Measurements from ENCODE around the gene TMEM106C. TPM values are rescaled to one million over a fixed set of nuclear protein-coding genes. Genes with fewer than 3 reads are reported as not detected.

The TMEM106C gene
- total and polyA plus RNA-seq, 2 of the 4 experiments (the other 2 are of a cell fraction), result 72.1 to 74.6 TPM

GRCh38 chr12:47988073-47989022, 25.0 kb downstream of the TMEM106C start (continued):
- TF ChIP-seq, protein P1, sequence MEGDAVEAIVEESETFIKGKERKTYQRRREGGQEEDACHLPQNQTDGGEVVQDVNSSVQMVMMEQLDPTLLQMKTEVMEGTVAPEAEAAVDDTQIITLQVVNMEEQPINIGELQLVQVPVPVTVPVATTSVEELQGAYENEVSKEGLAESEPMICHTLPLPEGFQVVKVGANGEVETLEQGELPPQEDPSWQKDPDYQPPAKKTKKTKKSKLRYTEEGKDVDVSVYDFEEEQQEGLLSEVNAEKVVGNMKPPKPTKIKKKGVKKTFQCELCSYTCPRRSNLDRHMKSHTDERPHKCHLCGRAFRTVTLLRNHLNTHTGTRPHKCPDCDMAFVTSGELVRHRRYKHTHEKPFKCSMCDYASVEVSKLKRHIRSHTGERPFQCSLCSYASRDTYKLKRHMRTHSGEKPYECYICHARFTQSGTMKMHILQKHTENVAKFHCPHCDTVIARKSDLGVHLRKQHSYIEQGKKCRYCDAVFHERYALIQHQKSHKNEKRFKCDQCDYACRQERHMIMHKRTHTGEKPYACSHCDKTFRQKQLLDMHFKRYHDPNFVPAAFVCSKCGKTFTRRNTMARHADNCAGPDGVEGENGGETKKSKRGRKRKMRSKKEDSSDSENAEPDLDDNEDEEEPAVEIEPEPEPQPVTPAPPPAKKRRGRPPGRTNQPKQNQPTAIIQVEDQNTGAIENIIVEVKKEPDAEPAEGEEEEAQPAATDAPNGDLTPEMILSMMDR (conservative IDR thresholded peaks at IDR 0.05; ENCODE audit: low read depth, low read length), result no peak

- DNase-seq, result no peak
- Histone ChIP-seq H3K4me1 (ENCODE audit: control insufficient read depth, insufficient read depth, low read length) (no peaks in the 10 kb centered on the region; the same call in 1 of the 2 replicates), H3K56ac (ENCODE audit: extremely low read depth, insufficient read depth, low read length) (no peak overlapping the region), H4K8ac (ENCODE audit: low read depth in 2 of 2, low read length in 2 of 2) (no peak overlapping the region), H3K4ac (ENCODE audit: low read depth, low read length) (no peak overlapping the region), H2AK9ac (replicated peaks; ENCODE audit: low read depth, low read length, poor library complexity) (no peak overlapping the region), H3K79me1 (ENCODE audit: low read depth in 1 of 2, low read length in 2 of 2) (no peaks in the 10 kb centered on the region), H2BK20ac (ENCODE audit: low read depth, low read length) (no peak overlapping the region), H3K18ac (ENCODE audit: low read depth, low read length) (no peak overlapping the region), H2BK120ac (ENCODE audit: low read depth, low read length) (no peak overlapping the region), H3K9ac (ENCODE audit: low read depth, low read length) (no peak overlapping the region), H3K9me3 (ENCODE audit: control insufficient read depth, insufficient read depth, low read length) (no peaks in the 10 kb centered on the region), H3K9me1 (ENCODE audit: insufficient read depth, low read length) (no peaks in the 10 kb centered on the region; the same call in 1 of the 2 replicates), H3K27ac (ENCODE audit: insufficient read depth, low read length) (no peak overlapping the region), H3K4me2 (ENCODE audit: low read depth, low read length) (no peak overlapping the region), H2AFZ (replicated peaks; ENCODE audit: low read length, poor library complexity) (no peak overlapping the region), H2AK5ac (ENCODE audit: low read depth, low read length) (no peak overlapping the region), H3K4me3 (ENCODE audit: insufficient read depth, low read depth, low read length) (no peak overlapping the region), H3K27me3 (ENCODE audit: control insufficient read depth, insufficient read depth, low read length) (peaks cover 40% of the 10 kb centered on the region), H4K91ac (ENCODE audit: insufficient read depth, low read depth, low read length) (no peak overlapping the region), H3K36me3 (ENCODE audit: control insufficient read depth, insufficient read depth, low read length) (no peaks in the 10 kb centered on the region), H2BK5ac (ENCODE audit: low read depth, low read length, poor library complexity, severe bottlenecking) (no peak overlapping the region), H3K23ac (ENCODE audit: low read depth, low read length) (no peak overlapping the region), H3K14ac (replicated peaks; ENCODE audit: low read depth, low read length) (no peak overlapping the region), H4K5ac (ENCODE audit: low read depth, low read length) (no peak overlapping the region), H4K20me1 (ENCODE audit: insufficient read depth, low read length) (no peaks in the 10 kb centered on the region), H2BK15ac (ENCODE audit: low read depth, low read length) (no peak overlapping the region)
- dilution Hi-C loops (cut with HindIII; ENCODE audit: low sequenced_read_pairs, unreplicated experiment), result no loop called here
- no TSS peak for BruUV-seq (replicated peaks)
- intact Hi-C loops (cut with micrococcal nuclease), result no loop called here
- ChIA-PET POLR2A (ENCODE audit: unreplicated experiment) (no interaction called here), CTCF (no interaction called here)
- TF ChIP-seq CHD1 (IDR thresholded peaks at IDR 0.05; ENCODE audit: low read depth, low read length) (no peak), NFE2L2 (IDR thresholded peaks at IDR 0.05; ENCODE audit: low read depth, low read length) (no peak), MAFK (IDR thresholded peaks at IDR 0.05; ENCODE audit: low read depth, low read length) (no peak), POLR2A (IDR thresholded peaks at IDR 0.05; ENCODE audit: low read depth, low read length) (no peak), MAZ (IDR thresholded peaks at IDR 0.05; ENCODE audit: borderline replicate concordance, low read depth, low read length) (no peak), RAD21 (IDR thresholded peaks at IDR 0.05; ENCODE audit: low read length) (no peak), RCOR1 (IDR thresholded peaks at IDR 0.05; ENCODE audit: insufficient replicate concordance, low read length) (no peak), USF2 (IDR thresholded peaks at IDR 0.05; ENCODE audit: low read depth, low read length) (no peak), CEBPB (IDR thresholded peaks at IDR 0.05; ENCODE audit: low read depth, low read length) (no peak), SMC3 (IDR thresholded peaks at IDR 0.05; ENCODE audit: low read depth, low read length) (no peak), FOS (IDR thresholded peaks at IDR 0.05; ENCODE audit: low read depth, low read length) (no peak)
- TF ChIP-seq, protein P2, sequence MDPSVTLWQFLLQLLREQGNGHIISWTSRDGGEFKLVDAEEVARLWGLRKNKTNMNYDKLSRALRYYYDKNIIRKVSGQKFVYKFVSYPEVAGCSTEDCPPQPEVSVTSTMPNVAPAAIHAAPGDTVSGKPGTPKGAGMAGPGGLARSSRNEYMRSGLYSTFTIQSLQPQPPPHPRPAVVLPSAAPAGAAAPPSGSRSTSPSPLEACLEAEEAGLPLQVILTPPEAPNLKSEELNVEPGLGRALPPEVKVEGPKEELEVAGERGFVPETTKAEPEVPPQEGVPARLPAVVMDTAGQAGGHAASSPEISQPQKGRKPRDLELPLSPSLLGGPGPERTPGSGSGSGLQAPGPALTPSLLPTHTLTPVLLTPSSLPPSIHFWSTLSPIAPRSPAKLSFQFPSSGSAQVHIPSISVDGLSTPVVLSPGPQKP (IDR thresholded peaks at IDR 0.05; ENCODE audit: borderline replicate concordance, low read depth, low read length), result no peak
- ATAC-seq (ENCODE audit: low read depth), result no peak
- in situ Hi-C loops (cut with MboI; ENCODE audit: low sequenced_read_pairs), result no loop called here
- 88% methylated on average over 2 of the region's 8 CpGs; no CpG with 5 or more reads in 1 of the 2 experiments for WGBS, 2 experiments (ENCODE audit: extremely low coverage in 2 of 2, insufficient read length in 1 of 2)
Measured at GRCh38 chr12:47989023-47989417, 25.6 kb downstream of the TMEM106C start.

Data from IMR-90 (cell line).